Renal cortical epithelial cell (primary cell): ENCODE measurements around the gene CD81. TPM values are rescaled to one million over a fixed set of nuclear protein-coding genes. Genes with fewer than 3 reads are reported as not detected.
A peak's percentile ranks its signal among the peaks of the same experiment; 100 is the strongest.
"Not testable (repeated sequence)": the region's sequence is repeated elsewhere in the genome, so short reads cannot be mapped to it uniquely, and the experiment has no call there.

Source experiments
- DNase-seq: peaks from one replicate; pipeline ENCODE4 v3.0.0-alpha.2; 2011; ENCODE audit warnings: low read depth
- total RNA-seq: library from RNA; depleted of rRNA; stranded (reverse); fragments of >200 nt; gene quantifications from 2 replicates; pipeline ENCODE4 v1.2.3, GENCODE V29; 2014

CD81 gene
- 131 and 666 TPM in 2 replicates for total RNA-seq

- no peak for DNase-seq
Observed at GRCh38 chr11:2376751-2377451, at the start of gene CD81. CD81 (plus strand) TSS chr11:2377310; CDS start chr11:2377550, 240 bp downstream.

GRCh38 chr11:2328021-2328420 is 49.1 kb upstream of the CD81 start:
- no peak for DNase-seq

GRCh38 chr11:2328656-2329354 is 48.3 kb upstream of the CD81 start:
- DNase-seq: no peak

- DNase-seq: no peak
Observed at GRCh38 chr11:2329551-2329950, 47.6 kb upstream of the CD81 start.

GRCh38 chr11:2330696-2331095 is 46.4 kb upstream of the CD81 start:
- no peak for DNase-seq

- no peak for DNase-seq
Observed at GRCh38 chr11:2331404-2331803, 45.7 kb upstream of the CD81 start.

- DNase-seq: not testable (repeated sequence)
Observed at GRCh38 chr11:2332569-2332968, 44.5 kb upstream of the CD81 start.

GRCh38 chr11:2333486-2334205 is 43.5 kb upstream of the CD81 start:
- DNase-seq: not testable (repeated sequence)

- not testable (repeated sequence) for DNase-seq
Observed at GRCh38 chr11:2335286-2335685, 41.8 kb upstream of the CD81 start.

- DNase-seq: not testable (repeated sequence)
Observed at GRCh38 chr11:2338760-2339159, 38.4 kb upstream of the CD81 start.

GRCh38 chr11:2342557-2342956 is 34.6 kb upstream of the CD81 start:
- DNase-seq: no peak

GRCh38 chr11:2342981-2343380 is 34.1 kb upstream of the CD81 start:
- DNase-seq: no peak

- no peak for DNase-seq
Observed at GRCh38 chr11:2343502-2343901, 33.6 kb upstream of the CD81 start.

GRCh38 chr11:2345050-2345449 is 32.1 kb upstream of the CD81 start:
- DNase-seq: no peak

- no peak for DNase-seq
Observed at GRCh38 chr11:2346014-2346413, 31.1 kb upstream of the CD81 start.

GRCh38 chr11:2346586-2347307 is 30.4 kb upstream of the CD81 start:
- no peak for DNase-seq

- no peak for DNase-seq
Observed at GRCh38 chr11:2347308-2347830, 29.7 kb upstream of the CD81 start.

GRCh38 chr11:2348986-2349385 is 28.1 kb upstream of the CD81 start:
- DNase-seq: peak; percentile 11

GRCh38 chr11:2351701-2352100 is 25.4 kb upstream of the CD81 start:
- DNase-seq: no peak

GRCh38 chr11:2352420-2352819 is 24.7 kb upstream of the CD81 start:
- DNase-seq: no peak

- peak; percentile 45 for DNase-seq
Observed at GRCh38 chr11:2355000-2355644, 22.0 kb upstream of the CD81 start.
